Measurements from ENCODE around the gene C1RL.

GRCh38 chr12:7058850-7059395 lies 50.1 kb downstream of the C1RL start:
- TF ChIP-seq CTCF (IDR thresholded peaks at IDR 0.05), result no peak
- no peak for TF ChIP-seq EP300 (IDR thresholded peaks at IDR 0.05)
- TF ChIP-seq POLR2AphosphoS5 (IDR thresholded peaks at IDR 0.05), result no peak

Measured in esophagus muscularis mucosa (tissue), 4 donors.